ENCODE measurements around the gene GNAO1.
A peak's percentile ranks its signal among the peaks of the same experiment; 100 is the strongest.

GNAO1 gene

DNA sequence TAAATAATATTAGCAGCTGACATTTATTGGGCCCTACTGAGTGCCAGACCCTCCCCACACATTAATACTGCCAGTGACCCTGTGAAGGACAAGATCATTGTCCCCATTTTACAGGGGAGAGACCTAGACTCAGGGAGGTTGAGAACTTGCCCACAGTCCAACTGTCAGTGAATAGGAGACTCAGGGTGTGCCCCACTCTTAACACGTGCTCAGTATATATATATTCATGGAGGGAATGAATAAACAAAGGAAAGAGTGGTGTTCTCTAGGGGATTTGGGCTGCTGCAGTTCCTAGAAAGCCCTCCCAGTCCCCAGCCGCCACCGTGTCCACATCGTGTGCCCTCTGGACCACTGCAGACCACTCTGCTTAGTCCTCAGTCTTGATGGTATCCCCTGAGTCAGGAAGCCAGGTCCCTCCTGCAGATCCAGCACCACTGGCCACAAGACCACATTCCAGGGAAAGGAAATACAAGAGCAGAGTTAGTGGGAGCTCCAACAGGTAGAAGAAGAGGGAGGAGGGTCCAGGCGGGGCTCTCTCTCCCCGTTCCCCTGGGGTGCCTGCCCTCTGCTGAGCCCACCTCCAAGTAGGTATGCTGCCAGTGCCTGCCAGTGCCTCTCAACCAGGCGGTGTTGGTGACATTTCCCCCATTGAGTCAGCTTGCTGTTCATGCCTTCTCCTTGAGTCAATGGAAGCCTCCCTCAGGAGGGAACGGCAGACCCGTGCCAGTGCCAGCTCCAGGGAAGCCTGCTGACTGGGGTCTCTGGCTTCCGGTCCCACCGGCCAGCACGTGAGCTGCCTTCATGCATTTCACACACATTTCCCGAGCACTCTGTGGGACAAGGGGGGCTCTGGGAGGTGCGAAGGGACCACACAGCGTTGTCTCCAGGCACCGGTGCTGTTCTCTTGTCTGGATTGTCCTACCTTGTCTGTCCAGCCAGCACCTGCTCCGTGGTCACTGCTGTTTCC, 75.6 kb downstream of the GNAO1 start:
- no peak for DNase-seq

DNA sequence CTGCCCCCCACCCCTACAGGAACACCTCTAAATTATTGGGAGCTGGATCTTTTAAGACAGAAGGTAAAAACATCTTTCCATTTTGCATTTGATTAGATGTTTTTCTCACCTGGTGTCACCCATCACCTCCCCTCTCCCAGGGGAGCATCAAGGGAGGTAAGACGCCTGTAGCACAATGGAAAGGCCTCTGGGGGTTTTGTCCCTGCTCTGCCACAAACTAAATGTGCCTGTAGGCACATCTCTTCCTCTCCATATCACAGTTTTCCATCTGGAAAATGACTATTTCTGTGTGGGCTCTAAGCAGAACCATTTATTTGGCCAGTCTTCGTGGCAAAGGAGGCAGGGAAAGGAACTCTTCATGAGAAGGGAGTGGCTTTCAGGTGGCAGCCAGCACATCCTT, 76.6 kb downstream of the GNAO1 start:
- no peak for DNase-seq

DNA sequence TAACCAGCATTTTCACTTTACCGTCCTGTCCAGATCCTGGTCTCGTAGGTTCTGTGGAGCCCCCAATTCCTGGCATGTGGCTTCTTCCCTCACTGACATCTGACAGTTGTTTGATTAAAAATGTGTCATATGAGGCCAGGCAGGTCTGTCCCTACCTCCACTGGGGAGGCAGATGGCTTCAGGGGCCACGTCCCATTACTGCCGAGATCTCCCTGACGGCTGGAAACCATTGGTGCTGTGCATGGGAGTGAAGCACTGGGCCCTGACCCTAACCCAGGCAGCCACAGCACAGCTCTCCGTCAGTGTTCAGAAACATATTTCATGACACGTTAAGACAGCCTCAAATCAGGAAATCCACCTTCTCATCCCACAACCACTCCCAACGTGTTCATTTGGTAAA, 77.5 kb downstream of the GNAO1 start:
- DNase-seq = no peak

- no peak for DNase-seq
Measured at GRCh38 chr16:56269281-56269680, 78.0 kb downstream of the GNAO1 start.

DNA sequence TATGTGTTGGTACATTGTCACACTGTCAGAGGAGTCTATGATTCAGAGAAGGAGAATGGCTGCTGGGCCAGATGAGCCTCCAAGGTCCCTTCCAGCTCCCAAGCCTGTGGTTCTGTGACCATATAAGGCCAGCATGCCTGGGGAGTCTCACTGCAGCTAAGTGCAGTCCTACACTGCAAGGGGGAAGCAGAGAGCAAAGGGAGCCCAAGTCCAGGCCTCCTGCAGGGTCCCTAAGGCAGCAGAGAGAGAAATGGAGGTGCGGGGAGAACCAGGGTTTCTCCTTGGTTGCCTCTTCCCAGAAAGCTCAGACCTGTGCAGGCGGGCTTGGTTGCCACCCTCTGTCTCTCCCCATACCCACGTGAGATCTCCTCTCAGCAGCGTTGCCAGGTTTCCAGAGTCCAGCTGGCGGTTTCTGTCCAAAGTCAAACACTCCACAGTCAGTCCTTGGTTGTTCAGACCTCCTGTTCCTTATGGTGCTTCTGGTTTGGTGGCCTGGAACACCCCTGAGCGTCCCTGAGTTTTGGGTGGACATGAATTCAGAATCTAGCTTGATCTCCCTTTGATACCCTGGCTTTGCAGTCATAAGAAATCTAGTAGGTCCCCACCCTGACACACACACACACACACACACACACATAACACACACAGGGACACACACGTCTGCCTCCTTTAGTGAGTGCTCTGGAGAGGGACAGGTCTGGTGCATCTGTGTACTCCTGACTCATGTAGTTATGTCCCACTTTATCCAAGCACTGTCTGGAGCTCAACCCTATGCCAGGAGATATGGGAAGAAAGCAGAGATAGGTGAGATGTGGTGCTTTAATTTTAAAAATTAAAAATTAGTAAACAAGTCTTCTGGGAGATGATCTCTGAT, 78.8 kb downstream of the GNAO1 start:
- DNase-seq = no peak

- DNase-seq = no peak
Measured at GRCh38 chr16:56270828-56271227, 79.5 kb downstream of the GNAO1 start.

- DNase-seq = no peak
Measured at GRCh38 chr16:56272583-56272894, 81.2 kb downstream of the GNAO1 start.

- no peak for DNase-seq
Measured at GRCh38 chr16:56273615-56274014, 82.3 kb downstream of the GNAO1 start.

- no peak for DNase-seq
Measured at GRCh38 chr16:56274369-56274768, 83.1 kb downstream of the GNAO1 start.

- DNase-seq = no peak
Measured at GRCh38 chr16:56275076-56275475, 83.8 kb downstream of the GNAO1 start.

GRCh38 chr16:56275801-56276200, 84.5 kb downstream of the GNAO1 start:
- DNase-seq = no peak

GRCh38 chr16:56277075-56277474, 85.8 kb downstream of the GNAO1 start:
- no peak for DNase-seq

GRCh38 chr16:56278196-56278855, 87.0 kb downstream of the GNAO1 start:
- DNase-seq = no peak

- DNase-seq = peak; percentile 48
Measured at GRCh38 chr16:56279132-56279531, 87.8 kb downstream of the GNAO1 start.

DNA sequence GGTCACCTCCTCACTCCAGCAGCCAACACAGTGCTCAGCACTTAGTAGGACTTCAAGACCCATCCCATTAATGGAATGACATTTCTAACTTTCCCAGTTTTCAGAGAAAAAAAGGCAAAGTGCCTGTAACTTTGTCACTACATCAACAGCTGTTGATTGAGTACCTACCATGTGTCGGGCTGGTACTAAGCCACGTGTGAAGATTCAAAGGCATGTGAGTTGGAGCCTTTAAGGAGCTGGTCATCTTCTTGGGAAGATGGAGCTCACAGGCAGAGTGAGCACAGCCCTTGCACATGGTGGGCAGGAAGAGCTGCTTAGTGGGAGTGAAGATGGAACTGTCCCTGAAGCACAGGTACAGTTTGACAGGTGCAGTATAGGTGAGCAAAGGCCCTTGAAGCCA, 88.6 kb downstream of the GNAO1 start:
- no peak for DNase-seq

DNA sequence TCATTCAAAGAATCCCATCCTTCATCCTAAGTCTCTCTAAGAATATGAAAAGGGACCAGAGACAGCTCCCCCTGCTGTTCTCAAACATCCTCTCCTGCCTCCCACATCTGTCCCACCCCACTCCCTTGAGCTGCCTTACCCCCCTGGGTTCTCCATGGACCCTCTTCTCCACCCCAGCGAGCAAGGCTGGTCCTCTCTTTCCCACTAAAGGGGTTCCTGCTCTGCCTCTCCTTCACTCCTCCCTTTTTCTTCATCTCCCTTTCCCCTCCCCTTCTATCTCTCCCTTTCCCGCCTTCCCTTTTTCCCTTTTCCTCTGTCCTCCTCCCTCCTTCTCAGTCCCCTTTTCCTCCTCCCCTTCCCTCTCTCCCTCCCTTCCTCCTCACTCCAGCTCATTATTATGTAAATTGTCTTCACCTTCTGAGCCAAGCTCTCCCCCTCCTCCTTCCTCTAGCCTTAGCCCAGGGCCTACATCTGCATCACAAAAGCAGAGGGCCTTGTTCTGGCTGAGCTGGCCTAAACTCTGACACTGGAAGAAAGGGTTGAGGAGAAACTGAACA, 90.0 kb downstream of the GNAO1 start:
- DNase-seq = no peak

GRCh38 chr16:56282451-56282850, 91.2 kb downstream of the GNAO1 start:
- no peak for DNase-seq

DNA sequence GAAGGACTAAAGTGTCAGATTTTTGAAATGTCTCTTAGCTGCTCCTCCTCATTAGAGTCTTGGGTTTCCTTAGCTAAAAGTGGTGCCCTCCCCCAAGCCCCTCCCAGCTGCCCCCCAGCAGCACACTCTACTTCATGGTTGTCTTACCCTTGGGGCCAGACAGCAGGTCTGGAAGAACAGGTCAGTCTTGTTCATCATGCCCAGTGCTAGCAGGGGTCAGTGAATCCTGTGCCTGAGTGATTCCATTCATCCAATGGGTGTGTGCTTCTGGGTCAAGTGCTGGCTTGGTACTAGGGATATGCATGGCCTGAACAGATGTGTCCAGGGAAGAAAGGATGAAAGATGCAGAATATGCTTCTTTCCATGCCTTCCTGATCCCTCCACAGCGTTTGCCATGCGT, 93.2 kb downstream of the GNAO1 start:
- DNase-seq = no peak

- no peak for DNase-seq
Measured at GRCh38 chr16:56286809-56287208, 95.5 kb downstream of the GNAO1 start.

DNA sequence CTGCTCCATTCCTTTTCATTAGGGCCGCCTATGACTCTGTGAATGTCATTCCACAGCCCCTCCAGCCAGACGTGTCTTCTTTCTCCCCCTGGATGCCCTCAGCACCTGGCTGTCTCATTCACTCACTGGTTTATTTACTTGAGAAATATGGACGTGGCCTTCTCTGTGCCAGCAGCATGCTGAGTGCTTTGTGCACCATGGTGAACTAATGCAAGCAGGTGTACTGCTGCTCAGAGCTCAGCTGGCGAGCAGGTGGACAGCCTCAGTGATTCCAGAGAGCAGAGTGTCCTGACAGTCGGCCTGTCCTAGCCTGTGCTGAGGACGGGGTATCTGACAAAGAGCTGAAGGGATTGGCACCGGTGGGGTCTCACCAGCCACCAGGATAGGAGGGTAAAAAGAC, 96.7 kb downstream of the GNAO1 start:
- no peak for DNase-seq

DNA sequence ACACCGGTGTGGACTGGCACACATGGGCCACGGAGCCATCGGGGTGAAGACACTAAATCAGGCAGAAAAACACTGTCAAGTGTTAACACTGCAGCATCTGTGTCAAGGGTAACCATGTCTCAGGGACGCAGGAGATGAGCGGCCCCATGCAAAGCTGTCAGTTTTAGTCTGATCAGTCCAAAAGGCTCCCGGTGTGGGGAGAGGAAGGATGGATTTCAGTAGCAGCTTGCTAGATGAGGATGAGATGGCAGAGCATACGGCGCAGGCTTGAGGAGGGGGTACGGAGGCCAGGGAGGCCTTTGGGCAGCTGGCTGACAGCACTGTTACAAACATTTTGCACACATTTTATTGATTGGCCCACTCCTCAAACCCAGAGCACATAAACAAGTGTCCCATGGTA, 98.1 kb downstream of the GNAO1 start:
- DNase-seq = no peak

DNA sequence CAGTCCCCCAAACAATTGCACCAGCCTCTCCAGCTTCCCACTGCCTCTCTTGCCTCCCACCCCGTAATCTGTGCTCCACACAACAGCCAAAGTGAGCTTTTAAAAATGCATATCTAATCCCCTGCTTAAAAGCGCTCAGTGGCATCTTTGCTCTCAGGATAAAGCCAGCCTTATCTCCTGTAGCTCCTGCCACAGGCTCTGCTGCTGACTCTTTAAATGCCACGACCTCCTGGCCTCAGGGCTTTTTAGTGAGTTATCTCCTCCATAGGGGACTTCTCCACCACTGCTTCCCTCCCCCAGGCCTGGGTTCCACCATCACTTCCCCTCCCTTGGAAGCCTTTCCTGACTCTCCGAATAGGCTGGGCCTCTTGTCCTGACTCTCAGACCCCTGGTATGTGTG, 98.6 kb downstream of the GNAO1 start:
- DNase-seq = no peak

GRCh38 chr16:56294014-56294413, 102.7 kb downstream of the GNAO1 start:
- no peak for DNase-seq
